CD4-positive, CD25-positive, alpha-beta regulatory T cell (primary cell): ENCODE data around the gene VAV1. TPM values are rescaled to one million over a fixed set of nuclear protein-coding genes. Genes with fewer than 3 reads are reported as not detected.
"Not testable (repeated sequence)": the region's sequence is repeated elsewhere in the genome, so short reads cannot be mapped to it uniquely, and the experiment has no call there.

Experiments
- ATAC-seq, 2 donors: fragments of 150-1000 bp; cut with Tn5 transposase; one replicate each; pipeline ENCODE4 v1.10.0; 2021; ENCODE audit warnings: low read depth in 2 of 2, moderate number of reproducible peaks in 2 of 2, moderate library complexity in 1 of 2
- DNase-seq, 3 donors: peaks; one replicate each; pipeline versions ENCODE4 v3.0.0 to v3.0.0-alpha.2; 2012 to 2022; ENCODE audit warnings: mixed read lengths in 1 of 3
- H3K27ac ChIP-seq: one replicate; pipeline ENCODE4 v1.7.0; 2013; ENCODE audit warnings: mild to moderate bottlenecking, low read length; ENCODE audit not compliant: insufficient read depth, poor library complexity, severe bottlenecking
- H3K27me3 ChIP-seq: one replicate; pipeline ENCODE4 v1.7.0; 2013; ENCODE audit warnings: low read length; ENCODE audit not compliant: control insufficient read depth, insufficient read depth
- H3K36me3 ChIP-seq: one replicate; pipeline ENCODE4 v1.7.0; 2013; ENCODE audit warnings: mild to moderate bottlenecking, low read length, moderate library complexity; ENCODE audit not compliant: control insufficient read depth, insufficient read depth
- H3K4me1 ChIP-seq: 2 replicates; pipeline ENCODE4 v1.7.0; 2013; ENCODE audit warnings: mild to moderate bottlenecking, low read length; ENCODE audit not compliant: insufficient read depth, control insufficient read depth, poor library complexity, severe bottlenecking
- H3K4me3 ChIP-seq: one replicate; pipeline ENCODE4 v1.7.0; 2013; ENCODE audit warnings: low read depth, mild to moderate bottlenecking, low read length, moderate library complexity
- H3K9me3 ChIP-seq, 2 experiments: 1 replicate in 1 of 2; 2 replicates in 1 of 2; pipeline ENCODE4 v1.7.0; 2013; ENCODE audit warnings: low read length in 2 of 2, mild to moderate bottlenecking in 1 of 2, moderate library complexity in 1 of 2; ENCODE audit not compliant: control insufficient read depth in 2 of 2
- H3K27ac Mint-ChIP-seq, 3 donors: one replicate each; pipeline ENCODE4 v1.8.0; 2020 to 2022; ENCODE audit warnings: mild to moderate bottlenecking in 3 of 3, mixed read lengths in 3 of 3, moderate library complexity in 2 of 3
- H3K27me3 Mint-ChIP-seq: one replicate; pipeline ENCODE4 v1.8.0; 2022; ENCODE audit warnings: mild to moderate bottlenecking, mixed read lengths
- H3K36me3 Mint-ChIP-seq: one replicate; pipeline ENCODE4 v1.8.0; 2020; ENCODE audit warnings: mixed read lengths
- H3K4me1 Mint-ChIP-seq, 4 donors: one replicate each; pipeline ENCODE4 v1.8.0; 2020 to 2022; ENCODE audit warnings: mixed read lengths in 4 of 4, mild to moderate bottlenecking in 1 of 4
- H3K4me3 Mint-ChIP-seq, 4 donors: one replicate each; pipeline ENCODE4 v1.8.0; 2020 to 2022; ENCODE audit warnings: mild to moderate bottlenecking in 4 of 4, mixed read lengths in 4 of 4, moderate library complexity in 3 of 4
- H3K9me3 Mint-ChIP-seq, 7 donors: one replicate each; pipeline ENCODE4 v1.8.0; 2020 to 2022; ENCODE audit warnings: mixed read lengths in 7 of 7, mild to moderate bottlenecking in 3 of 7, moderate library complexity in 2 of 7
- polyA plus RNA-seq, 4 donors: library from polyadenylated mRNA; unstranded; fragments of 300-500 nt; fragmentation: Illumina TruSeq; gene quantifications; one replicate each; pipeline ENCODE4 v1.2.3, GENCODE V29; 2021
- total RNA-seq: library from RNA; stranded (reverse); gene quantifications from one replicate; pipeline ENCODE4 v1.2.3, GENCODE V29; 2022

The VAV1 gene
- total and polyA plus RNA-seq, 5 donors from 2014 or later = 14.8 to 117 (median 22.7) TPM

DNA sequence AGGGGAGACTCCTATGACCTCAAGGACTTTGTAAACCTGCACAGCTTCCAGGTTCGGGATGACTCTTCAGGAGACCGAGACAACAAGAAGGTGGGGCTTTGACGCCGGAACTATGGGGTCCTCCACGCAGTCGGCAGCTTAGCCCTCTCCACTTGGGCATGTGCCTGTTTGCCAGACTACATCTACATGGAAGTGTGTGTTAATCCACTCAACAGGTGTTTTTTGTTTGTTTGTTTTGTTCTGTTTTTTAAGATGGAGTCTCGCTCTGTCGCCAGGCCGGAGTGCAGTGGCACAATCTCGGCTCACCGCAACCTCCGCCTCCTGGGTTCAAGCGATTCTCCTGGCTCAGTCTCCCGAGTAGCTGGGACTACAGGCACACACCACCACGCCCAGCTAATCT is 57.3 kb downstream of the VAV1 start:
- not testable (repeated sequence) for ATAC-seq, H3K27ac ChIP-seq, DNase-seq, H3K9me3 ChIP-seq, H3K9me3 Mint-ChIP-seq, H3K4me3 Mint-ChIP-seq, H3K27me3 Mint-ChIP-seq, H3K4me1 ChIP-seq, H3K27me3 ChIP-seq, H3K4me3 ChIP-seq, H3K4me1 Mint-ChIP-seq
- peaks cover 81% of the 10 kb centered on the region for H3K36me3 ChIP-seq
- Mint-ChIP-seq H3K36me3 (peaks cover 53% of the 10 kb centered on the region), H3K27ac (peak overlapping the region in 1 of 3 donors; percentile 87)

DNA sequence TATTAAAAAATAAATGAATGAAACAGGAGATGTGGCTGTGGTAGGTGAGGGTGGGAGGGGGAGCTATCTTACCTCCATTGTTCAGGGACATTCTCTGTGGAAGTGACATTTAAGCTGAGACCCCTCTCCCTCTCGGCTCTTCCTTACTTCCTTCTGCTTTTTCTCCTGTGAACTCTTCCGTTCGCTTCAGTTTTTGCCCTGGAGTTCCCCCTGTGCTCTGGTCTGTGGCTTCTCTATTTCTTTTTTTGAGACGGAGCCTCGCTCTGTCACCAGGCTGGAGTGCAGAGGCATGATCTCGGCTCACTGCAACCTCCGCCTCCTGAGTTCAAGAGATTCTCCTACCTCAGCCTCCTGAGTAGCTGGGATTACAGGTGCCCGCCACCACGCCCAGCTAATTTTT is 58.6 kb downstream of the VAV1 start:
- peaks cover 83% of the 10 kb centered on the region for H3K36me3 ChIP-seq
- not testable (repeated sequence) for H3K4me3 ChIP-seq, H3K4me1 Mint-ChIP-seq, DNase-seq, H3K27me3 Mint-ChIP-seq, ATAC-seq, H3K4me1 ChIP-seq, H3K9me3 Mint-ChIP-seq, H3K27me3 ChIP-seq, H3K27ac ChIP-seq, H3K9me3 ChIP-seq, H3K4me3 Mint-ChIP-seq
- Mint-ChIP-seq H3K36me3 (peaks cover 52% of the 10 kb centered on the region), H3K27ac (peak overlapping the region in 1 of 3 donors; percentile 26)

DNA sequence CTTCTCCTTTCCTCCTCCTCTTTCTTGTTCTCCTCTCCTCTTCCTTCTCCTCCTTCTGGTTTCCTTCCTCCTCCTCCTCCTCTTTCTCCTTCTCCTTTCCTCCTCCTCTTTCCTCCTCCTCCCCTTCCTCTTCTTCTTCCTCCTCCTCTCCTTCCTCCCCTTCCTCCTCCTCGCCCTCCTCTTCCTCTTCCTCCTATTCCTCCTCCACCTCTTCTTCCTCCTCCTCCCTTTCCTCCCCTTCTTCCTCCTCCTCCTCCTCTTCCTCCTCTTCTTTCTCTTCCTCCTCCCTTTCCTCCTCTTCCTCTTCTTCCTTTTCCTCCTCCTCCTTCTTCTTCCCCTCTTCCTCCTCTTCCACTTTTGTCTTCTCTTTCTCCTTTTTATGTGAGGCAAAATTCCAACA is 59.9 kb downstream of the VAV1 start:
- Mint-ChIP-seq H3K27me3 (no peaks in the 10 kb centered on the region), H3K27ac (peak overlapping the region in 1 of 3 donors; percentile 66), H3K4me1 (peaks cover 0 to 11% (median 4%) of the 10 kb centered on the region in 4 donors), H3K4me3 (no peak overlapping the region), H3K9me3 (peaks cover 0 to 1% (median 0%) of the 10 kb centered on the region in 7 donors), H3K36me3 (peaks cover 63% of the 10 kb centered on the region)
- DNase-seq = no peak
- no peak overlapping the region for H3K27ac ChIP-seq
- H3K27me3 ChIP-seq = no peaks in the 10 kb centered on the region
- H3K4me1 ChIP-seq = no peaks in the 10 kb centered on the region
- peaks cover 84% of the 10 kb centered on the region for H3K36me3 ChIP-seq
- H3K4me3 ChIP-seq = no peak overlapping the region
- ATAC-seq = no peak
- H3K9me3 ChIP-seq = peaks cover 0 to 2% of the 10 kb centered on the region in 2 experiments

DNA sequence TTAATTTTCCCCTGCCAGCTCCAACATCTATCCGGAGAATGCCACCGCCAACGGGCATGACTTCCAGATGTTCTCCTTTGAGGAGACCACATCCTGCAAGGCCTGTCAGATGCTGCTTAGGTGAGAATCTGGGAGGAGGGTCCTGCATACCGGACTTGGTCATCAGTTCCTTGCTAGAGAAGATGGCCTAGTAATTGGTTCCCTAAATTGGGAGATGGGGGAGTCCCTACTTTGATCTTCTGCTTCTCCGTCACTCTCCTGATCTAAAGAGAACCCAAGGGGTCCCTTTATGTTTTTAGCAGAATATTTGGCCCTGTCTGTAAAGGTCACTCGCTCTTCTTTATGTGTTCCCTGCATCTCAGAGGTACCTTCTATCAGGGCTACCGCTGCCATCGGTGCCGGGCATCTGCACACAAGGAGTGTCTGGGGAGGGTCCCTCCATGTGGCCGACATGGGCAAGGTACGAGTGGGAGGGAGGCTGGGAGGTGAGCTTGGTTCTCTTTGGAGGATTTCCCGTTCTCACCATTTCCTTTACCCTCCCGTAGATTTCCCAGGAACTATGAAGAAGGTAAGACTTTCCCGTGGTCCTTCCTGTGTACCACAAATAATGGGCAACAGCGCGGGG is 60.8 kb downstream of the VAV1 start:
- DNase-seq (no peak), ATAC-seq (no peak)
- peaks cover 0 to 2% of the 10 kb centered on the region in 2 experiments for H3K9me3 ChIP-seq
- peaks cover 80% of the 10 kb centered on the region for H3K36me3 ChIP-seq
- H3K27me3 ChIP-seq = no peaks in the 10 kb centered on the region
- no peaks in the 10 kb centered on the region for H3K4me1 ChIP-seq
- H3K27ac ChIP-seq = no peak overlapping the region
- Mint-ChIP-seq H3K4me1 (peaks cover 5 to 18% (median 8%) of the 10 kb centered on the region in 4 donors), H3K27ac (peak overlapping the region in 1 of 3 donors; percentile 52), H3K36me3 (peaks cover 66% of the 10 kb centered on the region), H3K4me3 (no peak overlapping the region), H3K27me3 (no peaks in the 10 kb centered on the region), H3K9me3 (peaks cover 0 to 2% (median 0%) of the 10 kb centered on the region in 7 donors)
- H3K4me3 ChIP-seq = no peak overlapping the region

DNA sequence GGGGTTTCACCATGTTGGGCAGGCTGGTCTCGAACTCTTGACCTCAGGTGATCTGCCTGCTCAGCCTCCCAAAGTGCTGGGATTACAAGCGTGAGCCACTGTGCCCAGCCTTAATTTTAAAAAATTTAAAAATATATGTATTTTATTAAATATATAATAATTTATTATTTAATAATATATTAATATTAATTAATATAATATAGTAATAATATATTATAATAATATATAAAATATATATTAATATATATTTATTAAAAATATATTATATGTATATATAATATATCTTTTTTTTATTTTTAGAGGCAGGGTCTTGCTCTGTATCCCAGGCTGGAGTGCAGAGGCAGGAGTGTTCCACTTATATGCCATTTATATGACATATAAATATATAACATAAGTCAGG is 61.9 kb downstream of the VAV1 start:
- no peak overlapping the region for H3K27ac Mint-ChIP-seq
- H3K27ac ChIP-seq = no peak overlapping the region
- peaks cover 5 to 16% (median 8%) of the 10 kb centered on the region in 4 donors for H3K4me1 Mint-ChIP-seq
- no peak overlapping the region for H3K4me3 ChIP-seq
- peaks cover 0 to 2% (median 0%) of the 10 kb centered on the region in 7 donors for H3K9me3 Mint-ChIP-seq
- H3K36me3 ChIP-seq = peaks cover 76% of the 10 kb centered on the region
- DNase-seq = no peak
- H3K36me3 Mint-ChIP-seq = peaks cover 58% of the 10 kb centered on the region
- H3K9me3 ChIP-seq = peaks cover 0 to 2% of the 10 kb centered on the region in 2 experiments
- no peaks in the 10 kb centered on the region for H3K27me3 ChIP-seq
- no peaks in the 10 kb centered on the region for H3K27me3 Mint-ChIP-seq
- no peak overlapping the region for H3K4me3 Mint-ChIP-seq
- ATAC-seq = no peak
- no peaks in the 10 kb centered on the region for H3K4me1 ChIP-seq

DNA sequence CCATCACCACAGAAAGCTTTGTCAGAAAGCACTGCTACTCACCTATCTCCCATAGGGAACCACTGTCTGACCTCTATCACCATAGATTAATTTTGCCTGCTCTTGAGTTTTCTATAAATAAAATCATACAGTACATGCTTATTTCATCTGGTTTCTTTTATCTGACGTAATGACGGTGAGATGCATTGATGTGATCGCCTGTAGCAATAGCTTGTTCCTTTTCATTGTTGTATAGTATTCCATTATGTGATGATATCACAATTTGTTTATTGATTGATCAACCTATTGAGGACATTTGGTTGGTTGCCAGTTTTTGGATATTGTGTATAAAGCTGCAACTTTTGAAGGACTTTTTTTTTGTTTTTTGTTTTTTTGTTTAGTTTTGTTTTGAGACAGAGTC is 63.0 kb downstream of the VAV1 start:
- Mint-ChIP-seq H3K27me3 (no peaks in the 10 kb centered on the region), H3K4me3 (no peak overlapping the region), H3K36me3 (peaks cover 58% of the 10 kb centered on the region), H3K4me1 (peaks cover 5 to 15% (median 8%) of the 10 kb centered on the region in 4 donors), H3K9me3 (peaks cover 0 to 2% (median 0%) of the 10 kb centered on the region in 7 donors), H3K27ac (no peak overlapping the region)
- H3K27ac ChIP-seq = no peak overlapping the region
- H3K27me3 ChIP-seq = no peaks in the 10 kb centered on the region
- ATAC-seq = no peak
- no peak overlapping the region for H3K4me3 ChIP-seq
- no peak for DNase-seq
- no peaks in the 10 kb centered on the region for H3K4me1 ChIP-seq
- peaks cover 0 to 2% of the 10 kb centered on the region in 2 experiments for H3K9me3 ChIP-seq
- peaks cover 68% of the 10 kb centered on the region for H3K36me3 ChIP-seq

DNA sequence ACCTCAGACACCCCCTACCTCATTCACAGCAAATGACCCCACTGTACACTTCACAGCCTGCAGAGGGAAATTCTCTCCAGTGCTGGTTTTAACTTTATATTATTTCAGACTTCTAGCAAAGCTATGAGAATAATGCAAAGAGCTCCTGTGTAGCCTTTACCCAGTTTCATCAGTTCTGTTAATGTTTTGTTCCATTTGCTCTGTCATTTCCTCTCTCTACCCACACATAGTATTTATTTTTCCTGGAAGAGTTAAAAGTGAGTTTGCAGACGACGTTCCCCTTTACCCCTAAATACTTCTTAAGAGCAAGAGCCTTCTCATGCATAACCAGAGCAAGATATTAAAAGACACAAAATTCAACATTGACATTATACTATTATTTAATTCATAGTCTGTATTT is 65.0 kb downstream of the VAV1 start:
- peaks cover 5 to 13% (median 8%) of the 10 kb centered on the region in 4 donors for H3K4me1 Mint-ChIP-seq
- Histone ChIP-seq H3K27ac (no peak overlapping the region), H3K27me3 (no peaks in the 10 kb centered on the region), H3K4me1 (no peaks in the 10 kb centered on the region), H3K36me3 (peaks cover 60% of the 10 kb centered on the region), H3K9me3 (peaks cover 0 to 2% of the 10 kb centered on the region in 2 experiments), H3K4me3 (no peak overlapping the region)
- DNase-seq (peak in 1 of 3 donors; percentile 36), ATAC-seq (no peak)
- H3K27ac Mint-ChIP-seq = peak overlapping the region; percentile 40 to 53 (median 45)
- H3K4me3 Mint-ChIP-seq = no peak overlapping the region
- peaks cover 50% of the 10 kb centered on the region for H3K36me3 Mint-ChIP-seq
- no peaks in the 10 kb centered on the region for H3K27me3 Mint-ChIP-seq
- H3K9me3 Mint-ChIP-seq = peaks cover 0 to 1% (median 0%) of the 10 kb centered on the region in 7 donors
